ENCODE measurements around the gene QRICH1.
A peak's percentile ranks its signal among the peaks of the same experiment; 100 is the strongest.

Gene QRICH1

DNA sequence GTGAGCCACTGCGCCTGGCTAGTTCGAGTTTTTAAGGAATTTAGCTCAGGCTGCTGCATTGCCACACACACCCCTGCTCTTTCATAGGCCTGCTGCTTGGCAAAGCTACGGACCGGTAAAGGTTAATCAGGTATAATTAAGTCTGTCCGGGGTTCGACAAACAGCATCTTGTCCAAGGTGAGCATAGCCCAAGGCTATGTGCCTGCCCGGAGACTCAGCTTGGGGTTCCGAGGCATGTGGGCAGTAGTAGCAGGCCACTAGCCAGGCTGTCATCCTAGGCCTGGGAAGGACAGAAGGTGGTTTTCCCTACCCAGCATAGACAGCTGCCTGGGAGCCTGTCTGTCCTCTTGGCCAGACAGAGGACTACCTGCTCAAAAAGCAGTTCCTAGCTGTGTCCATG, 97.2 kb downstream of the QRICH1 start:
- no peak for DNase-seq

GRCh38 chr3:48993834-48994233, 100.0 kb downstream of the QRICH1 start:
- no peak for DNase-seq

DNA sequence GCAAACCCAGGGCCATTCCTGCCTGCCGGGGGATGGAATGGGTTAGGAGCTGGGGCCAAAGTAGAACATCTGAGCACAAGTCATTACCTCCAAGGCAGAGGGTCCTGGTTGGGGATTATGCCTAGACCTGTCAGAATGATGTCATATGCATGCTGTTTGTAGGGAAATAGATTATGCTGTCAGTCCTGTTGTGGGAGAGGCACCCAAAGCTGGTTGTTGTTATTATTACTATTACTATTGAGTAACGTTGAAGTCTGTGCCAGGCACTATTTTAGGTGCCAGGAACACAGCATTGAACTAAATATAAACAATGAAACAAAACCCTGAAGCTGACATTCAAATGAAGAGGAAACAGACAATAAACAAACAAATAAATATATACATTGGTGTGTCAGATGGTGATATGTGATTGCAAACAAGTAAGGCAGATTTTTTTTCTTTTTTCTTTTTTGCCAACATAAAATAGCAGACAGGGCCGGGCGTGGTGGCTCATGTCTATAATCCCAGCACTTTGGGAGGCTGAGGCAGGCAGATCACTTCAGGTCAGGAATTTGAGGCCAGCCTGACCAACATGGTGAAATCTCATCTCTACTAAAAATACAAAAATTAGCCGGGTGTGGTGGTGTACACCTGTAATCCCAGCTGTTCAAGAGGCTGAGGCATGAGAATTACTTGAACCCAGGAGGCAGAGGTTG, 101.9 kb downstream of the QRICH1 start:
- DNase-seq, result no peak

DNA sequence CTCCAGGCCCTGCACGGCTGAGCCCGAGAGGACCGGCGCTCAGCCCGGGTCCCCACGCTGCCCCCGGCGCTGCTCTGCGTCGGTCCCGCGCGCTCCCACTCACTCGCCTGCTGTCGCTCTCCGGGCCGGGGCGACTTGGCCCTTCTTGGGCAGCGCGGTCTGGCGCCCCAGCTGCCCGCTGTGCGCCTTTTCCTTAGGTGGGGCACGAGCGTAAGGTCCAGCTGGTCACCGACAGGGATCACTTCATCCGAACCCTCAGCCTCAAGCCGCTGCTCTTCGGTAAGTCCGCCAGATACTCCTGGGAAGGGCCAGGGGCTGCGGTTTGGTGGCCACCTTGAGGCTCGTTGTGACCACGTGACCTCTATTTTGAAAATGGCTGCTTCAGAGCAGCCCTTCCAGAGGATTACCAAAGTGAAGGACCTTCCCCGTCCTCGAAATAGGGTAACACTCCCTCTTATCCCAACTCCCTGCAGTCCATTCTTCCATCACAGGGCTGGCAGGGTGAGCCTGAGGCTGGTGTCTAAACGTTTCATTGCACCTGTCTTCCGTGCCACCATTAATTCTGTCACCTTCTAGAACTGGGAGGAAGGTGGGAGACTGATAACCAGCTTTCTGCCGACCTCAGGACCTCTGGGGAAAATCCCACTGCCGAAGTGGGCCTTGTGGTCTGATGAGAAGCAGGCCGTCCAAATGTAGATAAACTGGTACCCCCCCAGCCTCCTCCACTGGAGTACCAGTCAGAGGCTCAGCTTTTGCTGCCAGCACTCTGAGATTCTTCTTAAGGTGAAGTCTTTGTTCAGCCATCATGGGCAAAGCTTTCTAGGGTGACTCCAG, 103.0 kb downstream of the QRICH1 start:
- DNase-seq, result peak; percentile 18

GRCh38 chr3:48989796-48990635, 103.9 kb downstream of the QRICH1 start, which contains the start of gene P4HTM:
P4HTM (plus strand) TSS chr3:48990241; CDS start chr3:48990257, 16 bp downstream.
- DNase-seq, result peak; percentile 79

GRCh38 chr3:48989126-48989795, 104.6 kb downstream of the QRICH1 start:
- no peak for DNase-seq

- DNase-seq, result no peak
Observed at GRCh38 chr3:48985831-48986376, 108.0 kb downstream of the QRICH1 start.

GRCh38 chr3:48984663-48985062, 109.2 kb downstream of the QRICH1 start:
- no peak for DNase-seq

DNA sequence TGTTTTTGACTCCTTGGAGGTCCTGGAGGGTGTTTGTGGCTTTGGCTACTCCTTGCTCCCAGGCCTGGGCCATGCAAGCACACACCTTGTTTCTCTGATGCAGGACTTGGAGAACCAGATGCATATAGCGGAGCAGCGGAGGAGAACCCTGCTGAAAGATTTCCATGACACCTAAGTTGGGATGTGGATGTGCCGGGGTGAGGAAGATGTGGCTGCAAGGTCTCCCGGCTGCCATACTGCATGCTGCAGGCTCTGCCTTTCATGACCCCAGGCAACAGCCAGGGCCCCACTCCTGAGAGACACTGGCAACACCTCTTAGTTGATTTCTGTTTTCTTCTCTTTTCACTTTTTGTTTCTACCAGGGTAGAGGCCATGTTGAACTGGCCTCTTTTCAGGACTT, 110.8 kb downstream of the QRICH1 start:
- DNase-seq, result no peak

- DNase-seq, result no peak
Observed at GRCh38 chr3:48982686-48983085, 111.2 kb downstream of the QRICH1 start.

GRCh38 chr3:48982016-48982415, 111.9 kb downstream of the QRICH1 start:
- DNase-seq, result no peak

DNA sequence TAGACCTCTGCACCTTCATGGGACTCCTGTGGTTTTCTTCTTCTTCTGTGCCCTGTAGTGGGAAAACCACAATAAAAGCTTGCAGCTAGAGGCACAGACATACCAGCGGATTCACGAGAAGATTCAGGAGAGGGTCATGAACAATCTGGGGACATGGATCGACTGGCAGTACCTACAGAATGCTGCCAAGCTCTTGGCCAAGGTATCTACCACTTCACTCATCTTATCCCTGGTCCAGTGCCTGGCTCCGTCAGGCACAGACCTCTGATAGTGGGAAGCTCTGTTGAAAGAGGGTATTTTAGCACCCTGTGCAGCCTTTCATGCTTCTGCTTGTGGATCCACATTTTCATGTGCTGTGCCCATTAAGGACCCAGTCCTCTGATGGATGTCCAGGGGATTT, 113.6 kb downstream of the QRICH1 start:
- no peak for DNase-seq
